Activated CD8-positive, alpha-beta memory T cell treated with anti-CD3 and anti-CD28 coated beads for 1 hour (primary cell): ENCODE data around the gene UNC93A.

Source experiments
- DNase-seq, 2 donors: peaks; one replicate each; pipeline ENCODE4 v3.0.0-alpha.2; 2020; ENCODE audit warnings: low read depth in 1 of 2; ENCODE audit errors: extremely low read depth in 1 of 2

UNC93A gene

DNA sequence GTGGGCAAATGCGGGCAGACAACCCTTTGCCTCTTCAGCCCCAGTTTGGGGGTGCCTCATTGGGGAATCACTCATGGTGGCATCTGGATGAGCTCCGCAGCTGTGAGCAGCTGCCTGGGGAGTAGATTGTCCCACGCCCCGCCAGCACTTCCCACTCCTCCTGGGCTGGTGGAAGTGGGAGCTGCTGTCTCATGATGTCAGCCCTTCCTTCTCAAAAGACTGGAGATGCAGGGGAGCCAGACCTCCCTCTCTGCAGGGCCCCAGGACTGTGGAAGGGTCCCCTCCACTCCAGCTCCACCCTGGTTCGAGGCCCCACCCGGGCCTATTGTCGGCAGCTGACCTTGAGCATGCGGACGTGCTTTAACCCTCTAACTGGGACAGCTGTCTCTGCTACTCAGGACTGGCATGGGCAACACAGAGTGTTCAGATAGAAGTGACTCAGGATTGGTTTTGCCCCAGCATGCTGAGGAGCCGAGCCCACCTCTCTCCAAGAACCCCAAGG is 2.0 kb downstream of the UNC93A start:
- DNase-seq = no peak

DNA sequence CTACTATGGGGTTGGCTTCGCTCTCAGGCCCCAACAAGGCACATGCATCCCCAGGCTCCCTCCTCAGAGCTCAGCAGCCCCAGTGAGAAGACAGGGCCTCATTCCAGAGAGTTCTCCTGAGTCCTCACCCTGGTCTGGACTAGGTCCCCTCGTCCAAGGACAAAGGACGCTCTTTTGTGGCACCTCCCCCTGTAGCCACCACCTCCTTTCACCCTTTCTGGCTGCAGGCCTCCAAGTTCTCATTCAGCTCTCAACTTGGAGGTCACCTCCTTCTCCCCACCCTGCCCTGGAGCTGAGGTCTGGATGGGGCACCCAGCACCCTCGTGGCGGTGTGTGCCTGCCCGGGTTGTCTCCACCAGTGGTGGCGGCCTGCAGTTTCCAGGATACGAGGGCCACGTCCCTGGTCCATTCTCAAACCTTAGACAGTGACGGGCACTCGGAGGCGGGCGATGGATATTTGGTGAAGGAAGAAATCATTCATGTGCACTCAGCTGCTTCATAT is 2.5 kb downstream of the UNC93A start:
- no peak for DNase-seq

DNA sequence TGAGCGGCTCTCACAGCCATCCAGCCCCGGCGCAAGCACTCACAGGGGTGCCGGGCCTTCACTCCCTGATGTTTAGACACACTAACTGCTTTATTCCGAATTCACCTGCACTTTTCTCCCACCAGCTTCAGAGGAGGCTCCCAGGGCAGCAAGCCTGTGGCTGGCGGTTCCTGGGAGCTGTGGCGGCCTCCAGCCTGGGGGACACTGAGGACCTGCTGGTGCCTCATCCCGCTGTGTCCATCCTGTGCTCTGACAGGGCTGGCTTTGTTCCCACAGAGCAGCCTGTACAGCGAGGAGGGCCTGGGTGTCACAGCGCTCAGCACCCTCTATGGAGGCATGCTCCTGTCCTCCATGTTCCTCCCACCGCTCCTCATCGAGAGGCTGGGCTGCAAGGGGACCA is 3.1 kb downstream of the UNC93A start:
- DNase-seq = no peak

DNA sequence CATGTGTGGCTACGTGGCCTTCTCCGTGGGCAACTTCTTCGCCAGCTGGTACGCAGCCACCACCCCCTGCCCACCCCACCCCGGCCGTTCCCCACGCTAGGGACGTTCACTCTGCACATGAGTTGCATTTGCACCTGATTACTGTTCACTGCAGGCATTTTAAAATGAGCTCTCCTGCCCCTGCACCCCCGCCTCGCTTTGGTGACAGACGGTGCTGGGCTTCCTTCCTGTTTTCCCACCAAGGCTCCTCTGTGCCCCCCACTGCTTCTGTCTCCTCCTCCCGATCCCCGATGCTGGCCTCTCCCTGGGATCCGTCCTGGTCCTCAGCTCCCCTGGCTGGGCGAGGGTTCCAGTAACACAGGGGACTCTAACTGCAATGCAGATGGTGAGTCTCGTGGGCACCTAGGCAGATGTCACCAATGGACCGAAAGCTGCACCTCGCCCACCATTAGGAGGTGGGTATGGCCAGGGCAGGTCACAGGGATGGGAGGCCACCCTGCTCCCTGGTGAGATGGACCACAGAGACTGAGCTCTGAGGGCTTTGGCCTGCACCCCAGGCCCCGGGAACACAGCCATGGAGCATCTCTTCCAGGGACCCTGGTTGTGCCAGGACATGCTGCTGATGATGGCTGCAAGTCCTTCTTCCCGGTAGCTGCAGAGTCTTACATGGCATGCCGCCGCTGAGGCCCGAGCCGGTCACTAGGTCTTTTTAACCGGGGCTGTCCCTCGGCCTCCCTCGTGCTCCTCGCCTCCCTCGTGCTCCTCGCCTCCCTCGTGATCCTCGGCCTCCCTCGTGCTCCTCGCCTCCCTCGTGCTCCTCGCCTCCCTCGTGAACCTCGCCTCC is 3.8 kb downstream of the UNC93A start:
- DNase-seq = no peak

DNA sequence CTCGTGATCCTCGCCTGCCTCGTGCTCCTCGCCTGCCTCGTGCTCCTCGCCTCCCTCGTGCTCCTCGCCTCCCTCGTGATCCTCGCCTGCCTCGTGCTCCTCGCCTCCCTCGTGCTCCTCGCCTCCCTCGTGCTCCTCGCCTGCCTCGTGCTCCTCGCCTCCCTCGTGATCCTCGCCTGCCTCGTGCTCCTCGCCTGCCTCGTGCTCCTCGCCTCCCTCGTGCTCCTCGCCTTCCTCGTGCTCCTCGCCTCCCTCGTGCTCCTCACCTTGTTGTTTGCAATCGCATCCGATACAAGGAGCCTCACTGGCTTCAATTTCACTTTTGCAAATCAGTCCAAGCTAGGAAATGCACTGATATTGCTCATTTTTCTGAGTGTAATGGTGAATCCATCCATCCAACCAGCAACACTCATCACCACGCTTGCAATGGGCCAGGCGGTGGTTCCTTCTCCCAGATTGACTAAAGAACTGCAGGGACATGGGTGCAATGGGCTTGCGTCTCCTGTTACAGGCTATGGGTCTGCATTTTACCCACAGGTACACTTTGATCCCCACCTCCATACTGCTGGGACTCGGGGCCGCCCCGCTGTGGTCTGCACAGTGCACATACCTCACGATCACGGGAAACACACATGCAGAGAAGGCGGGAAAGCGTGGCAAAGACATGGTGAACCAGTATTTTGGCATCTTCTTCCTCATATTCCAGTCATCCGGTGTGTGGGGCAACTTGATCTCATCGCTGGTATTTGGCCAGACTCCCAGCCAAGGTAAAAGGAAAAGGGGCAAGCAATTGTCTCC is 4.6 kb downstream of the UNC93A start:
- no peak for DNase-seq

DNA sequence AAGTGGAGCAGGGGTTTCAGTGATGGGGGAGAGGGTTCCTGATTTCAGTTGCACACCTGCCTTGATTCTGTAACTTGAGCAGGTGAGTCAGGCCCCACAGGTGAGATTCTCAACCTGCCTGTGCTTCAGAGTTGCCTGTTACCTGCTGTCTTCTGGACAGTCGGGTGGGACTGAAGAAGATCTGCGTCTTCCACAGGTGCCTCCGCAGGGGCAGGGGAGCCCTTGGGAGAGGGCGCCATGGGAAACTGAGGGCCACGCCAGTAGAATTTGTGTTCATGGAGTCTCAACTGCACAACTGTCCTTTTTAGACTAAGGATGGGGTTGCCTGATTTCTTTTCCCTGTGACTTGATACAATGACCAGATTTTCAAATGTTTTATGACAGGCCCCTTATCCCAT is 5.2 kb downstream of the UNC93A start:
- DNase-seq = no peak

DNA sequence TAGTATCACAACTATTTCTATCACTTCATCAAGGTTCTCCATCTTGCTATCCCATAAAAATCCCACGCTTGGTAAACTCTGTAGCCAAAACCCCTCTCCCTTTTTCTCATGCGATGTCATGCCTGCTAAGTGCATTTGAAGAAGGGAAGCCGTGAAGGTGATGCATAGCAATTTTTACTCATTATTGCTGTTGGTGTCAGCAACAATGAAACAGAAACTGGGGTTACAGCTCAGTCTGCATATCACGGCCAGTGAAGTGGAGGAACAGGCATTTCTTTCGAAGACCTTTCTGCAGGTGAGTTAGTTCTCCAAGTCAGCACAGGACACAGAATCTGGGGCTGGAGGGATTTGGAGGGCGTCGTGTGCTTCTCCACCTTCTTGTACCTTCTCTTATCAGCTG is 5.8 kb downstream of the UNC93A start:
- DNase-seq = no peak

DNA sequence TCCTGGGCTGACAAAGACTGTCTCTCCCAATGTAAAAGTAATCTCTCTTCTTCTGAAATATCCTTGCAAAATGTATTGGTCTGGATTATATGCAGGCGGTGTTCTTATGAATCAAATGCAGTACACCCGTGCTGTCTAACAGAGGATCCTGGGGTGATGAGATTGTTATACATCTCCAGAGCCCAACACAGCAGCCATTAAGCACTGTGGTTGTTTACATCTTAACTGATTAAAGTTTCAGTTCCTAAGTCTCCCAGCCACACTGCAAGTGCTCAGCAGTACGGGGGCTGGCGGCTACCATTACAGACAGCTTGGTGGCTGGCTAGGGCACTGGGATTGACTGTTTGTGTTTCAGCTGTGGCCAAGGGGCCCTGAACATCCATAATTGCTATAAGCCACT is 7.0 kb downstream of the UNC93A start:
- no peak for DNase-seq

DNA sequence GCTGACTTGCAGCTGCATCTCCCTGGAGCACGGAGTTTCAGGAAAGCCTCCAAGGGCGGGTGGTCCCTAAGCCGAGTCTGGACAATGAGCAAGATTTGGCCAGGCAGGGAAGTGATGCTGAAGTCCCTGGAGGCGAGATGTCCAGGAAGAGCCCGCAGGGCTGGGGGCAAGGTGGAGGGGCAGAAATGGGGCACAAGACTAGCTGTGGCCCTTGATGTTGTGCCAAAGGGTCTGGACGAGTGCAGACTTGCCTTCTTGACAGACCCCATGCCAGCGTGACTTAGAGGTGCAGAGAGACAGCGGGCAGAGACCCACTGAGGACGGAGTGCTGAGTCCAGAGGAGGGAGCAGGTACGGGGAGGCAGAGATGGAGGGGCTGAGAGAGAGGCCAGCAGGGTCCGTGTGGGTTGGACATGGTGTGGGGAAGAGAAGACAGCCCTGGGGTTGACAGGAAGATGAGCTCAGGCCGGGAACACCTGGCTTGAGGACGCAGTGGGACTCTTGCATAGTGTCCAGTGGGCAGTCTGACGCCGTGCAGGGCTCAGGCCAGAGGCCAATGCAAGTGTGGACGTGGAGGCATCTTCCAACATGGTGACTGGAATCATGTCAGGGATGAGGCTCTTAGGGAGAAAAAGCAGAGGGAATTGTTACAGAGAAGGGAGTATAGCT is 8.7 kb downstream of the UNC93A start:
- no peak for DNase-seq

DNA sequence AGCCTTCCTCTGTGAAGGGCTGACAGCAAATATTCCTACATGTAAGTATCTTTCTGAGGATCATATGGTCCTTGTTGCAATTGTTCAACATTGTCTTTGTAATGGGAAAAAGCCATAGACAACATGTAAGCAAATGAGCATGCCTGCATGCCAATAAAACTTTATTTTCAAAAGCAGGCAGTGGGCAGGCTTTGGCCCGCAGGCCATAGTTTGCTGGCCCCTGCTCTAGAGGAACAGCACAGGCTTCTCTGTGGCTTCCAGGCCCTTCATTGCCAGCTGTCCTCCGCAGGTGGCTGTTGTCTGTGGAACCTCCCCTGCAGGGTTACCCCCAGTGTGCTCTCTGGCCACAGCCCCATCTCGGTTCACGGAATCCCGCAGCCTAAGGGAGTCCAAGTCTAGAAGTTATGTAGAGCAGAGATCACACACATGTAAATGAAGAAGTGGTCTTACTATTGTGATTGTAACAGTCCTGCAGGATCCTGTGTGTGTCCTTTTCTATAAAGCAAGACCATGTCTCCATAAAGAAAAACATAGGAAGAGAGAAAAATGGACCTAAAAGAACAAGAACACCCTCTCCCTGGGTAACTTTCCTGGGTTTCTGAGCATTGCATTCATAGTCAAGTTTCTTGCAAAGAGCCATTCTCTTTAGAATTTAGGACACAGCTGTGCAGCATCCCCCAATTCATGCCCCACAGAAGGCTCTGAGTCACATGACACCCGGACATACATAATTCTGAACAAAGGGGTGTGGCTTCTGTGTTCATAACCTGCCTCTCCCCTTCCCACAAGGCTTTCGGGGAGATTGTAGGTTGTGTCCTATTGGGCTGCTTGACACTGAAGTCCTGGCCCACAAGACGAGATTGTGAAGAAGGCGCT is 10.0 kb downstream of the UNC93A start:
- no peak for DNase-seq

DNA sequence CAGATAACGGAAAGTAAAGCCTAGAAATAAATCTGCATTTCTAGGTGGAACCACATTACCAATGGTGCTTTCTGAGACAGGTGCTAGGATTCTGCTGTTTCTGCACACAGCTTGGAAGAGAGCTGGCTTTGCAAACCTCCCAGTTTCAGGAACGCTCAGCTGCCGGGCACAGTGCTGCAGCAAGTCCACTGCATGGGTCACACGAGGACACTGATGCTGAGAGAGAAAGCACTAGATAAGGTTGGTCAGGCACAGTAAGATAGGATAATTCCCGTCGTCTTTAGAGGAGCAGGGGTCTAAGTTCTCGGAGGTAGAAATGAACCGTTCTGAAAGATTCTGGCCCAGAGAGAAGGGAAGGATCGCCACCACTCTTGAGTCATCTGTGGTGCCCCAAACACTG is 11.0 kb downstream of the UNC93A start:
- DNase-seq = no peak

DNA sequence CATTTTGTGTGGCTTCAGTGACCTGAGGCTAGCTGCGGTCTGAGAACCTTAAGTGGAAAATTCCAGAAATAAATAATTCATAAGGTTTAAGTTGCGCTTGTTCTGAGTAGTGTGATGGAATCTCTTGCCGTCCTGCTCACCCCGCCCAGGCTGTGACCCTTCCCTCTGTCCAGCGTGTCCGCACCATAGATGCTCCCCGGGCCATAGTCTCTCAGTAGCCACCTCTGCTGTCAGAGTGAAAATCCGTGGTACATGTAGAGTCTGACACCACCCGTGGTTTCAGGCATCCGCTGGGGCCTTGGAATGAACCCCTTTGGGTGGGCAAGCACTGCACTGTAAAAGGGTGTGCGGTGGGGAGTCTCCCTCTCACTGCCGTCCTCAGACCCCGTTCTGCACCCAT is 11.7 kb downstream of the UNC93A start:
- no peak for DNase-seq

DNA sequence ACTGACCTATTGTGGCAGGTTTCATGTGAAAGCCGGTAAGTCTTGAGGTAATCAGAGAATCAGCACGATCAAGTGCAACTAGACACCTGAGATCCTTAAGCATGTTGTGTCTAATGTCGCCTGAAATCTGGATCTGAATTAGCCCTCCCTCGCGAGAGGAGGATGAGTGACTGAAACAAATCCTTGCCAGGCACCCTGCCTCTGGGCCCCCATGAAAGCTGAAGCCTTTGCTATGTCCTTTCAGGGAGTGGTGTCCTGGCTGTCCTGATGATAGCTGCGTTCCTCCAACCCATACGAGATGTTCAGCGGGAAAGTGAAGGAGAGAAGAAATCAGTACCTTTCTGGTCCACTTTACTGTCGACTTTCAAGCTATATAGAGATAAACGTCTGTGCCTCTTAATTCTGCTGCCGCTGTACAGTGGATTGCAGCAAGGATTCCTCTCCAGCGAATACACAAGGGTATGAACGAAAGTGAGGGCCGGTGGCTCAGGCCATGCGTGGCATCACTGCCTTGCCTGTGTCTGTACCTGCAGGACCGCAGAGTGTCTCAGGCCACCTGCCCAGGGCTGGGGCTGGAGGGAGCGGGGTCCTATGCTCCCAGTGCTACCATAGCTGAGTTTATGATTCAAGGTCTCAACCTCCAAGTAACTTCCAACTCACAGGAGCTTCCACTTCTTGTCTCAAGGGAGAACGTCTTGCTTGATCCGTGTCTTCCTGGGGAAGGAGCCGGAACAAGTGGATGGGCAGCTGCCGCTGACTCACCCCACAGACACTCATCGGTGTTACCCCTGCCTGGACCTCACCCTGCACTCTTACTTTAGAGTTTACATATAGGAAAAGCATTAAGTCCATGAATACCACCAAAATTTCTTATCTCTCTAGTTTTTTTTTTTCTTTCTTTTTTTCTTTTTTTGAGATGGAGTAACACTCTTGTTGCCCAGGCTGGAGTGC is 12.8 kb downstream of the UNC93A start:
- no peak for DNase-seq

DNA sequence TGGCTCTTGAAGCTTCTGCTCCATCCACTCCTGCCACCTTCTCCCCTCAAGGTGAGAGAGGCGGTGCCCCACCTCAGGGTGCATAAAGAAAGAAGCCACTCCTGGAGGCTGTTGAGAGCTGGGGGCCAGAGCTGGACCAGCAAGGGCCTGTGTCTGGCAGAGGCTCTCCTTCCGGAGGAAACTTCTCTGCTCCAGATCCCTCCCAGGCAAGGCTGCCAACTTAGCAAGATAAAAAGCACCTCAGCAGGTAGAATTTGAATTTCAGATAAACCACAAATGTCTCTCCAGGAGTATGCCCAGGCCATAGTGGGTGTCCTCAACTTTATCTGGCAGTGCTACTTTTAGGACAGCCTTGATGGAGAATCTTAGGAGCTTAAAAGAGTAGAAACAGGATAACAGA is 13.8 kb downstream of the UNC93A start:
- no peak for DNase-seq

DNA sequence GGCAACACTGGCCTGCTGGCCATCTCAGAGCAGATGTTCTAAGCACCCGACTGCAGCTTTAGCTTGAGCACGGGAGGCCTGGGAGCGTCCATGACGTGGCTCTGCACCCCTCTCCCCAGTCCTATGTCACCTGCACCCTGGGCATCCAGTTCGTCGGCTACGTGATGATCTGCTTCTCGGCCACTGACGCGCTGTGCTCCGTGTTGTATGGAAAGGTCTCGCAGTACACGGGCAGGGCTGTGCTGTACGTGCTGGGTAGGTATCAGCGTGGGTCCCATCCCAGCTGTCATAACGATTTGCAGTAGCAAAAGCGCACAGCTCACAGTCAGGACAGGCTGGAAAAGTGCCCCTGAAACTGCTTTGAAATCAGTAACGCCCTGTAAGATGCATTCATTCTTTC is 14.7 kb downstream of the UNC93A start:
- DNase-seq = no peak

DNA sequence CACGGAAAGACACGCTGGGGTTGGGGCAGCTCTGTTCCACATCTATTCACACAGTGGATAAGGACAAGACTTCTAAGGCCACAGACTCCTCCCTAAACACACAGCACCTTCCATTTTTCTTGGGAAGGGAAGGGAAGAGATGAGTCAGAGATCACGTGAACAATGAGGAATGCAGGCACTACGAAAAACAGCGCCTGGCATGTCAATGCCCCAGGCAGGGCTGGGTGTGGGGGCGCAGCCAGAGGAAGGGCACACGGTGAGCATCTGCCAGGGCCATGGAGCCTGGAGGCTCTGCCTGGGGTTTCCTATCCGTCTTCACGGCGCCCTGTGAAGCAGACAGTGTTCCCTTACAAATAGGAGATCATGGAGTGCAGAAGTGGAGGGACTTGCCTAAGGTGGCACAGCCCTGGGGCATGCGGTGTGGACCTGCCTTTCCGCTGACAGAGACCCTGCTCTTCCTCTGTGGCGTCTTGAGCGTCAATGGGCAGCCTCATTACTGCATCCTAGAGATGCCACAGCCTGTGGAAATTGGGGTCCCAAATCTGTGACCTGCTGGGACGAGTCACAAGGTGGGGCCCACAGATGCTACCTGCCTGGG is 15.4 kb downstream of the UNC93A start:
- no peak for DNase-seq

DNA sequence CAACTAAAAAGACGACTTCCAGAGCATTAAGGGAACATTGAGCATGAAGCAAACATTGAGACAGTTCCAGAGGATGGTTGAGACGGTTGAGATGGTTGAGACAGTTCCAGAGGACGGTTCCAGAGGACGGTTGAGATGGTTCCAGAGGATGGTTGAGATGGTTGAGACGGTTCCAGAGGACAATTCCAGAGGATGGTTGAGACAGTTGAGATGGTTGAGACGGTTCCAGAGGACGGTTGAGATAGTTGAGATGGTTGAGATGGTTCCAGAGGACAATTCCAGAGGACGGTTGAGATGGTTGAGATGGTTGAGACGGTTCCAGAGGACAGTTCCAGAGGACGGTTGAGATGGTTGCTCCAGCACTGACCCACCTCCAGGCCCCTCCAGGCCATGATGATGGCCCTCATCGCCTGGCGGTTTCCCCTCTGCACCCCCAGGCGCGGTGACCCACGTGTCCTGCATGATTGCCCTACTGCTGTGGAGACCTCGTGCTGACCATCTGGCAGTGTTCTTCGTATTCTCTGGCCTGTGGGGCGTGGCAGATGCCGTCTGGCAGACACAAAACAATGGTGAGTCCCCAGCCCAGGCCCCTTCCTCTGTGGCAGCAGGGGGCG is 16.3 kb downstream of the UNC93A start:
- DNase-seq = no peak

DNA sequence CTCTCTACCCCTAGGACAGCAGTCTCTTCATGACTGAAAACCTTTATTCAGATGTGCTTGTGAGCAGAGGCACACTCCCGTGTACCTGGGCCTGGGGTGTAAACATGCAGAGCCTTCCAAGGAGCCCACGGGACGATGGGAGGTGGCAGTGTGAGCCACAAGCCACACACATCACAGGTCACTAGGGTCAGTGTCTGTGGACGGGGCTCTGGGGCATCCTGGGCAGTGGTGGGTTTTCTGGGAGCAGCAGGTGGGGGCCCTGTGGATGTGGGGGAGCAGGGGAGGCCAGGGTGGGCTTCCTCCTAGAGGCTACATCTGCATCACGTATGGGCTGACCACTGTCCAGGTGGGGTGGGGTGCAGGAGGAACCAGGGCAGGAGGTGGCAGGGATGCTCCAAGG is 17.1 kb downstream of the UNC93A start:
- DNase-seq = no peak
